ENCODE measurements around the gene DGKZ.

DNA sequence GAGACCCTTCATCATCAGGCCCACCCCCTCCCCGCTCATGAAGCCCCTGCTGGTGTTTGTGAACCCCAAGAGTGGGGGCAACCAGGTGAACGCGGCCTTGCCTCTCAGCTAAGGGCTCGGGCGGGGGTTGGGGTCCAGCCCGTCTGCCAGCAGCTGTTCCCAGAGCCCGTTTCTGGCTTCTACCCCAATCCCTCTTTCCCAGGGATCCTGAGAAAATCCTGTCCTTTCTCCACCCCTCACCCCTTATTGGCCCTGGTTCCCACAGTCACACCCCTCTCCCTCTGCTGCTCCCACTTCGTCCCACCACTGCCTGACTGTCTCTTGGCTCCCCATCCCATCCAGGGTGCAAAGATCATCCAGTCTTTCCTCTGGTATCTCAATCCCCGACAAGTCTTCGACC, 24.8 kb downstream of the DGKZ start:
- TF ChIP-seq, protein P1, sequence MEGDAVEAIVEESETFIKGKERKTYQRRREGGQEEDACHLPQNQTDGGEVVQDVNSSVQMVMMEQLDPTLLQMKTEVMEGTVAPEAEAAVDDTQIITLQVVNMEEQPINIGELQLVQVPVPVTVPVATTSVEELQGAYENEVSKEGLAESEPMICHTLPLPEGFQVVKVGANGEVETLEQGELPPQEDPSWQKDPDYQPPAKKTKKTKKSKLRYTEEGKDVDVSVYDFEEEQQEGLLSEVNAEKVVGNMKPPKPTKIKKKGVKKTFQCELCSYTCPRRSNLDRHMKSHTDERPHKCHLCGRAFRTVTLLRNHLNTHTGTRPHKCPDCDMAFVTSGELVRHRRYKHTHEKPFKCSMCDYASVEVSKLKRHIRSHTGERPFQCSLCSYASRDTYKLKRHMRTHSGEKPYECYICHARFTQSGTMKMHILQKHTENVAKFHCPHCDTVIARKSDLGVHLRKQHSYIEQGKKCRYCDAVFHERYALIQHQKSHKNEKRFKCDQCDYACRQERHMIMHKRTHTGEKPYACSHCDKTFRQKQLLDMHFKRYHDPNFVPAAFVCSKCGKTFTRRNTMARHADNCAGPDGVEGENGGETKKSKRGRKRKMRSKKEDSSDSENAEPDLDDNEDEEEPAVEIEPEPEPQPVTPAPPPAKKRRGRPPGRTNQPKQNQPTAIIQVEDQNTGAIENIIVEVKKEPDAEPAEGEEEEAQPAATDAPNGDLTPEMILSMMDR (IDR thresholded peaks at IDR 0.05 in 2 of 3, conservative IDR thresholded peaks at IDR 0.05 in 1 of 3; ENCODE audit: control insufficient read depth in 2 of 3, extremely low read depth in 1 of 3, insufficient read depth in 1 of 3, low read depth in 3 of 3, low read length in 3 of 3), result no peak
- TF ChIP-seq EED (IDR thresholded peaks at IDR 0.05; ENCODE audit: low read depth) (no peak), EP300 (IDR thresholded peaks at IDR 0.05; ENCODE audit: borderline replicate concordance in 1 of 2, control insufficient read depth in 1 of 2, low read depth in 2 of 2, low read length in 2 of 2) (no peak), HDGF (IDR thresholded peaks at IDR 0.05) (no peak), CREB1 (IDR thresholded peaks at IDR 0.05; ENCODE audit: low read depth) (no peak), EZH2 (IDR thresholded peaks at IDR 0.05; ENCODE audit: borderline replicate concordance, control insufficient read depth, low read depth, low read length) (no peak)
- TF ChIP-seq, protein P2, sequence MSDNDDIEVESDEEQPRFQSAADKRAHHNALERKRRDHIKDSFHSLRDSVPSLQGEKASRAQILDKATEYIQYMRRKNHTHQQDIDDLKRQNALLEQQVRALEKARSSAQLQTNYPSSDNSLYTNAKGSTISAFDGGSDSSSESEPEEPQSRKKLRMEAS (IDR thresholded peaks at IDR 0.05; ENCODE audit: low read depth, low read length), result no peak

All from GM12878 (cell line).